Measurements from ENCODE around the gene CASP2. TPM values are rescaled to one million over a fixed set of nuclear protein-coding genes. Genes with fewer than 3 reads are reported as not detected.

CASP2 gene
- total and polyA plus RNA-seq, 2 of the 13 experiments (the other 11 are each of a cell fraction or from before 2014, with no cell fraction given) = 10.2 to 13.7 TPM

DNA sequence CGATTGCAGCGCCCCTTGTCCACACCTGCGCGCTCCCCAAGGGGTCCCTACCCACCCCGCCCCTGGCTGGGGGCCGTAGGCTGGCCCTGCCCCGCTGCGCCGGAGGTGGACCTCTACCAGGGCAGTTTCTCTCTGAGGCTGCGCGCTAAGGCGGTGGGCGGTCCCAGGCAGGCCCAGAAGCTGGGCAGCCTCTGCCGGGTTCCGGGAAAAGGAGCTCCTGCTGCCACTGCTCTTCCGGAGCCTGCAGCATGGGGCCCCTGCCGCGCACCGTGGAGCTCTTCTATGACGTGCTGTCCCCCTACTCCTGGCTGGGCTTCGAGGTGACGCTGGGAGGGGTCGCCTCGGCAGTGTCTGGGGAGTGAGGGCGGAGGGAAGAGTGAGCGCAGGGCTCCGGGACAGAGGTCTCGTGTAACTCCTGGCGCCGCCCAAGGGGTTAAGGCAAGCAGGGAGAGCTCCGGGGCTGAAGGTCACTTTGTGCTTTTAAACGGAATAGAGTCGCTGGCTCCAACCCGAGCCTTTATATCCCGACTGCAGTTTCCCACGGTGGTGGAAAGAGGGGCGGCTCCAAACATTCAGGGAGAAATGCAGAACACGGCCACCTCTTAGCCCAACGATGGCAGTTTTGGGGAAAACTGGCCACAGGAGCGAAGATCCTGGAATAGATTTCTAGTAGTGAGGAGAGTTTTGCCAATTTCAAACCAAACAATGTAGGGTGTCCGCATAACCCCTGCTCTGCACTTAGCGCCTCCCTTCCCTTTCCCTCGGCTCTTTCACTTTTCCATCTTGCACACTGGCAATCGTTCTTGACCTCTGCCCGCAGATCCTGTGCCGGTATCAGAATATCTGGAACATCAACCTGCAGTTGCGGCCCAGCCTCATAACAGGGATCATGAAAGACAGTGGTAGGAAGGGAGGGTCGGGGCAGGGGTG lies 24.6 kb upstream of the CASP2 start, which contains the start of gene GSTK1 (continued):
- 0 out of 2 replicates have a peak, but pooled peaks have one; percentile 28 for TF ChIP-seq ZNF646 (CRISPR knock-in tag; IDR thresholded peaks at IDR 0.05)
- TF ChIP-seq FIP1L1 (IDR thresholded peaks at IDR 0.05; ENCODE audit: borderline replicate concordance, insufficient read depth, low read depth, low read length) = no peak
- TF ChIP-seq ZNF292 (CRISPR knock-in tag; IDR thresholded peaks at IDR 0.05; ENCODE audit: borderline replicate concordance, low read depth) = peak; percentile 92
- TF ChIP-seq ZNF296 (CRISPR knock-in tag; conservative IDR thresholded peaks at IDR 0.05) = no peak
- peak; percentile 57; the same call in 1 of the 2 replicates for TF ChIP-seq ZNF564 (CRISPR knock-in tag; IDR thresholded peaks at IDR 0.05)
- 0 out of 2 replicates have a peak, but pooled peaks have one; percentile 28 for TF ChIP-seq SMAD1 (CRISPR knock-in tag; IDR thresholded peaks at IDR 0.05; ENCODE audit: borderline replicate concordance, low read depth)
- no peak for TF ChIP-seq JUN (CRISPR knock-in tag; IDR thresholded peaks at IDR 0.05)
- TF ChIP-seq MEF2D (CRISPR knock-in tag; IDR thresholded peaks at IDR 0.05) = peak; percentile 76; the same call in 1 of the 2 replicates
- TF ChIP-seq, protein P1, sequence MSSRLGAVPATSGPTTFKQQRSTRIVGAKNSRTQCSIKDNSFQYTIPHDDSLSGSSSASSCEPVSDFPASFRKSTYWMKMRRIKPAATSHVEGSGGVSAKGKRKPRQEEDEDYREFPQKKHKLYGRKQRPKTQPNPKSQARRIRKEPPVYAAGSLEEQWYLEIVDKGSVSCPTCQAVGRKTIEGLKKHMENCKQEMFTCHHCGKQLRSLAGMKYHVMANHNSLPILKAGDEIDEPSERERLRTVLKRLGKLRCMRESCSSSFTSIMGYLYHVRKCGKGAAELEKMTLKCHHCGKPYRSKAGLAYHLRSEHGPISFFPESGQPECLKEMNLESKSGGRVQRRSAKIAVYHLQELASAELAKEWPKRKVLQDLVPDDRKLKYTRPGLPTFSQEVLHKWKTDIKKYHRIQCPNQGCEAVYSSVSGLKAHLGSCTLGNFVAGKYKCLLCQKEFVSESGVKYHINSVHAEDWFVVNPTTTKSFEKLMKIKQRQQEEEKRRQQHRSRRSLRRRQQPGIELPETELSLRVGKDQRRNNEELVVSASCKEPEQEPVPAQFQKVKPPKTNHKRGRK (CRISPR knock-in tag; IDR thresholded peaks at IDR 0.05) = no peak
- no peak; the same call in 1 of the 2 replicates for TF ChIP-seq ZC3H13 (CRISPR knock-in tag; IDR thresholded peaks at IDR 0.05)
- TF ChIP-seq E2F1 (CRISPR knock-in tag; IDR thresholded peaks at IDR 0.05) = no peak
- TF ChIP-seq TCF12 (IDR thresholded peaks at IDR 0.05) = no peak
- TF ChIP-seq TCF12 (CRISPR knock-in tag; IDR thresholded peaks at IDR 0.05) = peak; percentile 57; the same call in 1 of the 2 replicates
- no peak for TF ChIP-seq SNAPC2 (CRISPR knock-in tag; IDR thresholded peaks at IDR 0.05)
- TF ChIP-seq SIX1 (CRISPR knock-in tag; IDR thresholded peaks at IDR 0.05; ENCODE audit: borderline replicate concordance) = no peak
- TF ChIP-seq ZNF263 (CRISPR knock-in tag; IDR thresholded peaks at IDR 0.05) = 0 out of 2 replicates have a peak, but pooled peaks have one; percentile 39
- TF ChIP-seq GFI1 (CRISPR knock-in tag; IDR thresholded peaks at IDR 0.05; ENCODE audit: borderline replicate concordance) = peak; percentile 67; the same call in 1 of the 2 replicates
